HEK293 (cell line): ENCODE data around the gene DPYD.

ENCODE experiments used
- CTCF ChIA-PET: fragments of 350-600 bp; formaldehyde crosslinking; extraction: SDS; loops from one replicate; lab custom pipeline; 2021; ENCODE audit warnings: antibody characterized with exemption; lab: Yijun Ruan, JAX
- POLR2A ChIA-PET: fragments of 300-600 bp; formaldehyde crosslinking; extraction: SDS; loops from one replicate; lab custom pipeline; 2020; ENCODE audit warnings: antibody characterized with exemption, inconsistent platforms; lab: Yijun Ruan, JAX
- H3K27ac ChIP-seq: fragments of 200-500 bp; sonication (Bioruptor generic); 2 replicates; pipeline ENCODE4 v1.5.1; 2014; ENCODE audit warnings: low read depth, low read length, control low read depth, inconsistent platforms; ENCODE audit errors: extremely low read depth
- H3K36me3 ChIP-seq, 2 experiments: fragments of 200-500 bp in 1 of 2; sonication (Bioruptor generic) in 1 of 2; 1 replicate in 1 of 2; 2 replicates in 1 of 2; pipeline ENCODE4 v1.5.1; 2014 to 2017; ENCODE audit warnings: inconsistent platforms in 2 of 2, low read length in 2 of 2; ENCODE audit not compliant: control insufficient read depth in 2 of 2, insufficient read depth in 1 of 2
- H3K4me1 ChIP-seq: fragments of 200-500 bp; sonication (Bioruptor generic); 2 replicates; pipeline ENCODE4 v1.5.1; 2014; ENCODE audit warnings: mild to moderate bottlenecking, low read length, inconsistent platforms; ENCODE audit not compliant: control insufficient read depth, insufficient read depth
- H3K4me3 ChIP-seq: 2 replicates; pipeline ENCODE4 v1.5.1; 2011; ENCODE audit warnings: low read depth, mild to moderate bottlenecking, control low read depth, low read length, moderate library complexity
- H3K9me3 ChIP-seq: fragments of 200-500 bp; sonication (Bioruptor generic); 2 replicates; pipeline ENCODE4 v1.5.1; 2014; ENCODE audit warnings: low read depth, low read length, inconsistent platforms; ENCODE audit not compliant: control insufficient read depth, insufficient read depth
- GLI2 ChIP-seq: fragments of 450-650 bp; formaldehyde crosslinking; IDR thresholded peaks from 2 replicates; pipeline ENCODE4; 2017; ENCODE audit warnings: missing biosample characterization, missing genetic modification characterization, low read depth, borderline replicate concordance
- GLIS1 ChIP-seq: fragments of 450-650 bp; formaldehyde crosslinking; IDR thresholded peaks from 2 replicates; pipeline ENCODE4 v1.5.1; 2016; ENCODE audit warnings: missing biosample characterization, missing genetic modification characterization
- MYNN ChIP-seq: fragments of 450-650 bp; formaldehyde crosslinking; IDR thresholded peaks from 2 replicates; pipeline ENCODE4 v1.5.1; 2016; ENCODE audit warnings: missing biosample characterization, missing genetic modification characterization, borderline replicate concordance
- OVOL3 ChIP-seq: fragments of 450-650 bp; formaldehyde crosslinking; IDR thresholded peaks from 2 replicates; pipeline ENCODE4 v1.5.1; 2016; ENCODE audit warnings: missing biosample characterization, missing genetic modification characterization
- TRIM28 ChIP-seq: IDR thresholded peaks from 2 replicates; pipeline ENCODE4 v1.6.1; 2011; ENCODE audit warnings: low read length, control low read depth, borderline replicate concordance
- ZBTB17 ChIP-seq: fragments of 450-650 bp; formaldehyde crosslinking; IDR thresholded peaks from 2 replicates; pipeline ENCODE4 v1.5.1; 2016; ENCODE audit warnings: missing biosample characterization, missing genetic modification characterization
- ZBTB48 ChIP-seq: fragments of 450-650 bp; formaldehyde crosslinking; IDR thresholded peaks from 2 replicates; pipeline ENCODE4 v1.5.1; 2016; ENCODE audit warnings: missing biosample characterization, missing genetic modification characterization
- ZEB2 ChIP-seq: fragments of 450-650 bp; formaldehyde crosslinking; IDR thresholded peaks from 2 replicates; pipeline ENCODE4 v1.5.1; 2016; ENCODE audit warnings: missing biosample characterization, missing genetic modification characterization
- ZNF155 ChIP-seq: fragments of 450-650 bp; formaldehyde crosslinking; IDR thresholded peaks from 2 replicates; pipeline ENCODE4 v1.5.1; 2016; ENCODE audit warnings: missing biosample characterization, missing genetic modification characterization
- ZNF157 ChIP-seq: fragments of 450-650 bp; formaldehyde crosslinking; IDR thresholded peaks from 2 replicates; pipeline ENCODE4 v1.5.1; 2016; ENCODE audit warnings: missing biosample characterization, missing genetic modification characterization
- ZNF23 ChIP-seq: fragments of 450-650 bp; formaldehyde crosslinking; IDR thresholded peaks from 2 replicates; pipeline ENCODE4 v1.5.1; 2016; ENCODE audit warnings: missing biosample characterization, missing genetic modification characterization, borderline replicate concordance
- ZNF239 ChIP-seq: fragments of 450-650 bp; formaldehyde crosslinking; IDR thresholded peaks from 2 replicates; pipeline ENCODE4 v1.5.1; 2016; ENCODE audit warnings: missing biosample characterization, missing genetic modification characterization
- ZNF24 ChIP-seq: fragments of 450-650 bp; formaldehyde crosslinking; IDR thresholded peaks from 2 replicates; pipeline ENCODE4 v1.5.1; 2016; ENCODE audit warnings: missing biosample characterization, missing genetic modification characterization
- ZNF324 ChIP-seq: fragments of 450-650 bp; formaldehyde crosslinking; IDR thresholded peaks from 2 replicates; pipeline ENCODE4 v1.5.1; 2016; ENCODE audit warnings: missing biosample characterization, missing genetic modification characterization
- ZNF335 ChIP-seq: fragments of 450-650 bp; formaldehyde crosslinking; conservative IDR thresholded peaks from 2 replicates; pipeline ENCODE4 v1.5.1; 2016; ENCODE audit warnings: missing biosample characterization, missing genetic modification characterization
- ZNF501 ChIP-seq: fragments of 450-650 bp; formaldehyde crosslinking; IDR thresholded peaks from 2 replicates; pipeline ENCODE4 v1.5.1; 2016; ENCODE audit warnings: missing biosample characterization, missing genetic modification characterization
- ZNF560 ChIP-seq: fragments of 450-650 bp; formaldehyde crosslinking; IDR thresholded peaks from 2 replicates; pipeline ENCODE4 v1.5.1; 2017; ENCODE audit warnings: missing biosample characterization, missing genetic modification characterization, borderline replicate concordance
- ZNF610 ChIP-seq: fragments of 450-650 bp; formaldehyde crosslinking; IDR thresholded peaks from 2 replicates; pipeline ENCODE4 v1.5.1; 2016; ENCODE audit warnings: missing biosample characterization, missing genetic modification characterization, borderline replicate concordance
- ZNF76 ChIP-seq: fragments of 450-650 bp; formaldehyde crosslinking; IDR thresholded peaks from 2 replicates; pipeline ENCODE4; 2016; ENCODE audit warnings: low read depth, missing biosample characterization, missing genetic modification characterization, borderline replicate concordance
- ZNF768 ChIP-seq: fragments of 450-650 bp; formaldehyde crosslinking; IDR thresholded peaks from 2 replicates; pipeline ENCODE4 v1.5.1; 2018; ENCODE audit warnings: missing biosample characterization, mild to moderate bottlenecking, missing genetic modification characterization
- ZNF791 ChIP-seq: fragments of 450-650 bp; formaldehyde crosslinking; IDR thresholded peaks from 2 replicates; pipeline ENCODE4 v1.5.1; 2016; ENCODE audit warnings: missing biosample characterization, missing genetic modification characterization
- ZSCAN23 ChIP-seq: fragments of 450-650 bp; formaldehyde crosslinking; IDR thresholded peaks from 2 replicates; pipeline ENCODE4 v1.5.1; 2016; ENCODE audit warnings: missing biosample characterization, missing genetic modification characterization
- TF ChIP-seq, protein P1 (sequence below): fragments of 450-650 bp; formaldehyde crosslinking; optimal IDR thresholded peaks from 2 replicates; pipeline ENCODE3; 2016; ENCODE audit warnings: missing biosample characterization, mild to moderate bottlenecking, missing genetic modification characterization
- TF ChIP-seq, protein P2 (sequence below): fragments of 450-650 bp; formaldehyde crosslinking; conservative IDR thresholded peaks from 2 replicates; pipeline ENCODE4 v1.5.1; 2016; ENCODE audit warnings: low read depth, missing biosample characterization, missing genetic modification characterization
- TF ChIP-seq, protein P3 (sequence below): fragments of 450-650 bp; formaldehyde crosslinking; IDR thresholded peaks from 2 replicates; pipeline ENCODE4 v1.5.1; 2016; ENCODE audit warnings: missing biosample characterization, missing genetic modification characterization
- TF ChIP-seq, protein P4 (sequence below): sonication (generic); formaldehyde crosslinking; IDR thresholded peaks from 2 replicates; pipeline ENCODE4 v1.8.1; 2022; ENCODE audit warnings: mild to moderate bottlenecking, moderate library complexity, missing genetic modification reagents

Gene DPYD

DNA sequence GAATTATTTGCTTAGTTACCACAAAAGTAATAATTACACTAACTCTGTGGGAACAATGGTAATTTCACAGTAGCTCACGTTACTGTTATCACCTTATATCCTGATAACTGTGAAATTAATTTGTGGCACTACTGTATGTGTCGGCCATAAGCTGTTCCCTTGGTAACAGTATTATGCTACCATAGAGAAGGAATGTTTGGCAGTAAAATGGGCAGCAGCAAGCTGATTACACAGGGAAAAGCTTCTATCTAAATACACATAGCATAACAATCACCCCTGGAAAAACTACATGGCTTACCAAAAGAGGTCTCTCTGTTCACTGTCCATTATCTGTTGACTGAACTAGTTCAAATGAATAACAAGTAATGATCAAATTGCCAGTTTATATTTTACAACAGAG is 124.1 kb downstream of the DPYD start (continued):
- no peak for TF ChIP-seq ZNF24
- no peak for TF ChIP-seq ZBTB48 (tag by site-specific recombination)
- no peak for TF ChIP-seq ZNF324 (tag by site-specific recombination)
- no peak for TF ChIP-seq ZNF239
- TF ChIP-seq, protein P1, sequence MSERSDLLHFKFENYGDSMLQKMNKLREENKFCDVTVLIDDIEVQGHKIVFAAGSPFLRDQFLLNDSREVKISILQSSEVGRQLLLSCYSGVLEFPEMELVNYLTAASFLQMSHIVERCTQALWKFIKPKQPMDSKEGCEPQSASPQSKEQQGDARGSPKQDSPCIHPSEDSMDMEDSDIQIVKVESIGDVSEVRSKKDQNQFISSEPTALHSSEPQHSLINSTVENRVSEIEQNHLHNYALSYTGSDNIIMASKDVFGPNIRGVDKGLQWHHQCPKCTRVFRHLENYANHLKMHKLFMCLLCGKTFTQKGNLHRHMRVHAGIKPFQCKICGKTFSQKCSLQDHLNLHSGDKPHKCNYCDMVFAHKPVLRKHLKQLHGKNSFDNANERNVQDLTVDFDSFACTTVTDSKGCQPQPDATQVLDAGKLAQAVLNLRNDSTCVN: no peak
- no peak for TF ChIP-seq ZNF76
- no peak for TF ChIP-seq ZNF335 (tag by site-specific recombination)
- TF ChIP-seq TRIM28: no peak
- no peak for TF ChIP-seq MYNN
- TF ChIP-seq, all 188 proteins: peak for 0

DNA sequence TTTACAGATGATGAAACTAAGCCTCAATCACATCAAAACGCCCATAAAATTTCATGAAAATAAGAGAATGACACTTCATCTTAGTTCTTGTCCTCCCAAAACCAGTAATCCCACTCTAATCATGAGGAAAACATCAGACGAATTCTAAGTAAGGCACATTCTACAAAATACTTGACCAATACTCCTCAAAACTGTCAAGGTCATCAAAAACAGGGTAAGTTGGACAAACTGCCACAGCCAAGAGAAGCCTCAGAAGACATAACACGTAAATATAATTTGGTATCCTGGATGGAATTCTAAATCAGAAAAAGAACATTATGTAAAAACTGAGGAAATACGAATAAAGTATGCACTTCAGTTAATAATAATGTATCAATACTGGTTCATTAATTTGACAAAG is 128.2 kb downstream of the DPYD start:
- TF ChIP-seq ZEB2 (tag by site-specific recombination) (no peak), GLIS1 (no peak), ZNF157 (tag by site-specific recombination) (no peak), ZNF23 (tag by site-specific recombination) (no peak), ZBTB17 (tag by site-specific recombination) (no peak), ZNF501 (tag by site-specific recombination) (no peak), ZNF610 (tag by site-specific recombination) (no peak), ZNF155 (tag by site-specific recombination) (no peak), ZNF791 (tag by site-specific recombination) (no peak), ZNF768 (tag by site-specific recombination) (no peak), ZNF239 (no peak), OVOL3 (tag by site-specific recombination) (no peak), GLI2 (no peak), ZNF324 (tag by site-specific recombination) (no peak), ZNF560 (tag by site-specific recombination) (no peak), ZSCAN23 (tag by site-specific recombination) (no peak)
- TF ChIP-seq, protein P2, sequence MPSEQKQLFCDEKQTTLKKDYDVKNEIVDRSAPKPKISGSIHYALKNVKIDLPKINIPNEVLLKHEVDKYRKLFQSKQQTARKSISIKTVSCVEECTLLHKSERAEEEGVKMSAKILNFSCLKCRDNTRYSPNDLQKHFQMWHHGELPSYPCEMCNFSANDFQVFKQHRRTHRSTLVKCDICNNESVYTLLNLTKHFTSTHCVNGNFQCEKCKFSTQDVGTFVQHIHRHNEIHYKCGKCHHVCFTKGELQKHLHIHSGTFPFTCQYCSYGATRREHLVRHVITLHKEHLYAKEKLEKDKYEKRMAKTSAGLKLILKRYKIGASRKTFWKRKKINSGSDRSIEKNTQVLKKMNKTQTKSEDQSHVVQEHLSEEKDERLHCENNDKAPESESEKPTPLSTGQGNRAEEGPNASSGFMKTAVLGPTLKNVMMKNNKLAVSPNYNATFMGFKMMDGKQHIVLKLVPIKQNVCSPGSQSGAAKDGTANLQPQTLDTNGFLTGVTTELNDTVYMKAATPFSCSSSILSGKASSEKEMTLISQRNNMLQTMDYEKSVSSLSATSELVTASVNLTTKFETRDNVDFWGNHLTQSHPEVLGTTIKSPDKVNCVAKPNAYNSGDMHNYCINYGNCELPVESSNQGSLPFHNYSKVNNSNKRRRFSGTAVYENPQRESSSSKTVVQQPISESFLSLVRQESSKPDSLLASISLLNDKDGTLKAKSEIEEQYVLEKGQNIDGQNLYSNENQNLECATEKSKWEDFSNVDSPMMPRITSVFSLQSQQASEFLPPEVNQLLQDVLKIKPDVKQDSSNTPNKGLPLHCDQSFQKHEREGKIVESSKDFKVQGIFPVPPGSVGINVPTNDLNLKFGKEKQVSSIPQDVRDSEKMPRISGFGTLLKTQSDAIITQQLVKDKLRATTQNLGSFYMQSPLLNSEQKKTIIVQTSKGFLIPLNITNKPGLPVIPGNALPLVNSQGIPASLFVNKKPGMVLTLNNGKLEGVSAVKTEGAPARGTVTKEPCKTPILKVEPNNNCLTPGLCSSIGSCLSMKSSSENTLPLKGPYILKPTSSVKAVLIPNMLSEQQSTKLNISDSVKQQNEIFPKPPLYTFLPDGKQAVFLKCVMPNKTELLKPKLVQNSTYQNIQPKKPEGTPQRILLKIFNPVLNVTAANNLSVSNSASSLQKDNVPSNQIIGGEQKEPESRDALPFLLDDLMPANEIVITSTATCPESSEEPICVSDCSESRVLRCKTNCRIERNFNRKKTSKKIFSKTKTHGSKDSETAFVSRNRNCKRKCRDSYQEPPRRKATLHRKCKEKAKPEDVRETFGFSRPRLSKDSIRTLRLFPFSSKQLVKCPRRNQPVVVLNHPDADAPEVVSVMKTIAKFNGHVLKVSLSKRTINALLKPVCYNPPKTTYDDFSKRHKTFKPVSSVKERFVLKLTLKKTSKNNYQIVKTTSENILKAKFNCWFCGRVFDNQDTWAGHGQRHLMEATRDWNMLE: no peak
- TF ChIP-seq, protein P3, sequence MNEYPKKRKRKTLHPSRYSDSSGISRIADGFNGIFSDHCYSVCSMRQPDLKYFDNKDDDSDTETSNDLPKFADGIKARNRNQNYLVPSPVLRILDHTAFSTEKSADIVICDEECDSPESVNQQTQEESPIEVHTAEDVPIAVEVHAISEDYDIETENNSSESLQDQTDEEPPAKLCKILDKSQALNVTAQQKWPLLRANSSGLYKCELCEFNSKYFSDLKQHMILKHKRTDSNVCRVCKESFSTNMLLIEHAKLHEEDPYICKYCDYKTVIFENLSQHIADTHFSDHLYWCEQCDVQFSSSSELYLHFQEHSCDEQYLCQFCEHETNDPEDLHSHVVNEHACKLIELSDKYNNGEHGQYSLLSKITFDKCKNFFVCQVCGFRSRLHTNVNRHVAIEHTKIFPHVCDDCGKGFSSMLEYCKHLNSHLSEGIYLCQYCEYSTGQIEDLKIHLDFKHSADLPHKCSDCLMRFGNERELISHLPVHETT: no peak
- TF ChIP-seq, protein P4, sequence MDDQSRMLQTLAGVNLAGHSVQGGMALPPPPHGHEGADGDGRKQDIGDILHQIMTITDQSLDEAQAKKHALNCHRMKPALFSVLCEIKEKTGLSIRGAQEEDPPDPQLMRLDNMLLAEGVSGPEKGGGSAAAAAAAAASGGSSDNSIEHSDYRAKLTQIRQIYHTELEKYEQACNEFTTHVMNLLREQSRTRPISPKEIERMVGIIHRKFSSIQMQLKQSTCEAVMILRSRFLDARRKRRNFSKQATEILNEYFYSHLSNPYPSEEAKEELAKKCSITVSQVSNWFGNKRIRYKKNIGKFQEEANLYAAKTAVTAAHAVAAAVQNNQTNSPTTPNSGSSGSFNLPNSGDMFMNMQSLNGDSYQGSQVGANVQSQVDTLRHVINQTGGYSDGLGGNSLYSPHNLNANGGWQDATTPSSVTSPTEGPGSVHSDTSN: no peak
- no peak overlapping the region for H3K4me3 ChIP-seq
- CTCF ChIA-PET: no interaction called here

More for the DNA sequence above, 128.2 kb downstream of the DPYD start:
- Histone ChIP-seq H3K36me3 (no peaks in the 10 kb centered on the region), H3K27ac (no peak overlapping the region), H3K4me1 (no peaks in the 10 kb centered on the region; the same call in 1 of the 2 replicates), H3K9me3 (no peaks in the 10 kb centered on the region)
- POLR2A ChIA-PET: no interaction called here
